MM.1S (cell line): ENCODE measurements around the gene FAM83B.
"Not testable (repeated sequence)": the region's sequence is repeated elsewhere in the genome, so short reads cannot be mapped to it uniquely, and the experiment has no call there.

ENCODE experiments used
- DNase-seq: peaks from one replicate; pipeline ENCODE4 v3.0.0-alpha.2; 2015
- H2AFZ ChIP-seq: fragments of 300-600 bp; sonication (generic); 2 replicates; pipeline ENCODE4 v1.6.0; 2016; ENCODE audit warnings: antibody characterized with exemption, low read length
- H3F3A ChIP-seq: fragments of 300-600 bp; sonication (generic); 2 replicates; pipeline ENCODE4 v1.6.1; 2016; ENCODE audit warnings: mild to moderate bottlenecking, antibody characterized with exemption, low read length, moderate library complexity, mixed read lengths; ENCODE audit not compliant: insufficient read depth
- H3K27ac ChIP-seq: fragments of 300-600 bp; sonication (generic); 2 replicates; pipeline ENCODE4 v1.5.1; 2016; ENCODE audit warnings: mild to moderate bottlenecking, low read length
- H3K27me3 ChIP-seq: fragments of 300-600 bp; sonication (generic); replicated peaks from 2 replicates; pipeline ENCODE4 v1.6.0; 2016; ENCODE audit warnings: low read length; ENCODE audit not compliant: insufficient read depth
- H3K36me3 ChIP-seq: fragments of 300-600 bp; sonication (generic); replicated peaks from 2 replicates; pipeline ENCODE4 v1.6.1; 2016; ENCODE audit warnings: mild to moderate bottlenecking, low read length, mixed read lengths; ENCODE audit not compliant: insufficient read depth
- H3K4me1 ChIP-seq: fragments of 300-600 bp; sonication (generic); 2 replicates; pipeline ENCODE4 v1.6.1; 2016; ENCODE audit warnings: low read length, mixed read lengths
- H3K4me2 ChIP-seq: fragments of 300-600 bp; sonication (generic); 2 replicates; pipeline ENCODE4 v1.6.0; 2016; ENCODE audit warnings: low read depth, low read length
- H3K4me3 ChIP-seq: fragments of 300-600 bp; sonication (generic); 2 replicates; pipeline ENCODE4 v1.5.1; 2016; ENCODE audit warnings: low read length, mixed read lengths
- H3K79me2 ChIP-seq: fragments of 300-600 bp; sonication (generic); 2 replicates; pipeline ENCODE4 v1.6.1; 2016; ENCODE audit warnings: mixed run types, low read length, mixed read lengths
- H3K9ac ChIP-seq: fragments of 300-600 bp; sonication (generic); 2 replicates; pipeline ENCODE4 v1.6.1; 2016; ENCODE audit warnings: low read length, mixed read lengths
- H3K9me2 ChIP-seq: fragments of 300-600 bp; sonication (generic); replicated peaks from 2 replicates; pipeline ENCODE4 v1.6.1; 2016; ENCODE audit warnings: mild to moderate bottlenecking, low read length, mixed read lengths; ENCODE audit not compliant: insufficient read depth
- H3K9me3 ChIP-seq: fragments of 300-600 bp; sonication (generic); replicated peaks from 2 replicates; pipeline ENCODE4 v1.6.1; 2016; ENCODE audit warnings: mild to moderate bottlenecking, low read length, mixed read lengths; ENCODE audit not compliant: insufficient read depth
- H4K20me1 ChIP-seq: fragments of 300-600 bp; sonication (generic); 2 replicates; pipeline ENCODE4 v1.6.1; 2016; ENCODE audit warnings: mild to moderate bottlenecking, low read length, moderate library complexity, mixed read lengths; ENCODE audit not compliant: insufficient read depth
- EZH2 ChIP-seq: fragments of 300-600 bp; sonication (generic); optimal IDR thresholded peaks from 2 replicates; pipeline ENCODE3; 2017; ENCODE audit warnings: low read depth, mild to moderate bottlenecking, antibody characterized with exemption, low read length, mixed read lengths
- EZH2phosphoT487 ChIP-seq: fragments of 300-600 bp; sonication (generic); IDR thresholded peaks from 2 replicates; pipeline ENCODE4 v1.6.1; 2018; ENCODE audit warnings: antibody characterized with exemption, low read length
- TF ChIP-seq, protein P1 (sequence below): fragments of 300-600 bp; sonication (generic); IDR thresholded peaks from 2 replicates; pipeline ENCODE4 v1.5.1; 2016; ENCODE audit warnings: antibody characterized with exemption, low read length, mixed read lengths

Gene FAM83B

DNA sequence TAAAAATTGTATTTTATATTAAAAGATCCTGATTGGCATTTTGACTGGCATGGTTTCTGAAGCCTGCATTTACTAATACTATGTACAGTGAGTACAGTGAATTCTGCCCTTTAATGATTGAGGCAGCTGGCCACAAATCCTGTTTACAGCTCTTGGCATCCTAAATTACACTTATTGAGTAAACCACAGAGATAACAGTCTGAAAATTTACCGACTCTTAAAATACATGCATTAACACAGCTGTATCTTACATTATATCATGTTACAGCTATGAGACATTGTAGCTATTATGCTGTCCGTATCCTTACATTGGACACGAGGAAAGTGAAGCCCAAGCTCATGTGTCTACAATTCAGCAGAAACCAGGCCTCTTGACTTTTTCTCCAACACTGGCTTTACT is 90.8 kb downstream of the FAM83B start:
- Histone ChIP-seq H3K9me3 (no peaks in the 10 kb centered on the region; the same call in 1 of the 2 replicates), H3K4me1 (no peaks in the 10 kb centered on the region), H3K36me3 (no peaks in the 10 kb centered on the region), H2AFZ (no peak overlapping the region), H3K9ac (no peak overlapping the region), H3K4me2 (no peak overlapping the region), H3K79me2 (no peaks in the 10 kb centered on the region), H3F3A (no peaks in the 10 kb centered on the region), H3K27me3 (no peaks in the 10 kb centered on the region), H3K27ac (no peak overlapping the region), H3K4me3 (no peak overlapping the region), H3K9me2 (no peaks in the 10 kb centered on the region), H4K20me1 (no peaks in the 10 kb centered on the region)
- DNase-seq = no peak
- no peak for TF ChIP-seq EZH2phosphoT487
- TF ChIP-seq, protein P1, sequence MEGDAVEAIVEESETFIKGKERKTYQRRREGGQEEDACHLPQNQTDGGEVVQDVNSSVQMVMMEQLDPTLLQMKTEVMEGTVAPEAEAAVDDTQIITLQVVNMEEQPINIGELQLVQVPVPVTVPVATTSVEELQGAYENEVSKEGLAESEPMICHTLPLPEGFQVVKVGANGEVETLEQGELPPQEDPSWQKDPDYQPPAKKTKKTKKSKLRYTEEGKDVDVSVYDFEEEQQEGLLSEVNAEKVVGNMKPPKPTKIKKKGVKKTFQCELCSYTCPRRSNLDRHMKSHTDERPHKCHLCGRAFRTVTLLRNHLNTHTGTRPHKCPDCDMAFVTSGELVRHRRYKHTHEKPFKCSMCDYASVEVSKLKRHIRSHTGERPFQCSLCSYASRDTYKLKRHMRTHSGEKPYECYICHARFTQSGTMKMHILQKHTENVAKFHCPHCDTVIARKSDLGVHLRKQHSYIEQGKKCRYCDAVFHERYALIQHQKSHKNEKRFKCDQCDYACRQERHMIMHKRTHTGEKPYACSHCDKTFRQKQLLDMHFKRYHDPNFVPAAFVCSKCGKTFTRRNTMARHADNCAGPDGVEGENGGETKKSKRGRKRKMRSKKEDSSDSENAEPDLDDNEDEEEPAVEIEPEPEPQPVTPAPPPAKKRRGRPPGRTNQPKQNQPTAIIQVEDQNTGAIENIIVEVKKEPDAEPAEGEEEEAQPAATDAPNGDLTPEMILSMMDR = no peak
- TF ChIP-seq EZH2 = no peak

DNA sequence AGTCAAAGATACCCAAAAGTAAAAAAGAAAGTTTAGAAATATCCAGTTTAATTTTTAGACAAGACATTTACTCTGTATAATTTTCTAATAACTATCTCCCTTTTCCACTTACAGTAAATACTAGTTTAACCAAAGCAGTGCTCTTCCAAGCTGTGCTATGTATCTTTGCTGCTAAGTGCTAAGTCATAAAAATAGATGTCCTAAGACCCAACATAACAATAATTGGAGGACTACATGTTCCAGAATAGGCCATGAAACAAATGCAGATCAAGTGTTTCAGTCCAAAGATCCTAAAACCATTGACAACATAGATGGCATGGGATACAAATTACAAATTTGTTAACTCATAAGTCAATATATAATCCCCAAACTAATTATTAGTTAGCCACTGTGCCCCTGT is 111.1 kb downstream of the FAM83B start:
- Histone ChIP-seq H3F3A (no peaks in the 10 kb centered on the region), H3K27me3 (no peaks in the 10 kb centered on the region), H3K27ac (no peak overlapping the region), H3K9me3 (no peaks in the 10 kb centered on the region), H3K79me2 (no peaks in the 10 kb centered on the region), H3K9ac (no peak overlapping the region), H3K4me2 (no peak overlapping the region), H4K20me1 (no peaks in the 10 kb centered on the region), H3K36me3 (no peaks in the 10 kb centered on the region), H3K9me2 (no peaks in the 10 kb centered on the region), H2AFZ (peak overlapping the region; percentile 10; the same call in 1 of the 2 replicates), H3K4me3 (no peak overlapping the region), H3K4me1 (no peaks in the 10 kb centered on the region)
- DNase-seq = no peak
- TF ChIP-seq EZH2phosphoT487 = no peak

DNA sequence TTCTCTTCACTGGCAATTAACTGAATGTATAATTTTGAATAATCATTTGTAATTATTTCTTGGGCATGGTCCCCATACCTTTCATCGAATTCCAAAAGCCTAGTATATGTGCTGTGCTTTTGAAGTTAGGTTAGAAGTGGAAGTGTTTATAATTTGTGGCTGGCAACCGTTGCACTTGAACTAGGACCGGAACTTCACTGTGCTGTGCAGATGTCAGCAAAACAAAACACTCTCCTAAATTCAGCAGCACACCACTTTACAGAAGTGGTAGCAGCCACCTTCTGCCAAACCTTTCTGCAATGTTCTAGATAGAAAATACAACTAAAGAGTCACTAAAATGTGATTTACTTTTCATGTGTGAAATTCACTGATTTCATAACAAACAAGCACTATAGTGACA is 111.9 kb downstream of the FAM83B start:
- H3F3A ChIP-seq = no peaks in the 10 kb centered on the region
- H3K4me1 ChIP-seq = no peaks in the 10 kb centered on the region
- no peaks in the 10 kb centered on the region for H3K36me3 ChIP-seq
- H3K4me2 ChIP-seq = no peak overlapping the region
- H3K27me3 ChIP-seq = no peaks in the 10 kb centered on the region
- H3K79me2 ChIP-seq = no peaks in the 10 kb centered on the region
- no peak overlapping the region for H3K9ac ChIP-seq
- no peaks in the 10 kb centered on the region for H3K9me2 ChIP-seq
- no peak overlapping the region for H3K4me3 ChIP-seq
- no peaks in the 10 kb centered on the region for H3K9me3 ChIP-seq
- TF ChIP-seq EZH2 = no peak
- TF ChIP-seq EZH2phosphoT487 = no peak
- TF ChIP-seq, protein P1 = no peak
- no peaks in the 10 kb centered on the region for H4K20me1 ChIP-seq
- H3K27ac ChIP-seq = no peak overlapping the region
- peak; percentile 54 for DNase-seq
- H2AFZ ChIP-seq = peak overlapping the region; percentile 10; the same call in 1 of the 2 replicates

DNA sequence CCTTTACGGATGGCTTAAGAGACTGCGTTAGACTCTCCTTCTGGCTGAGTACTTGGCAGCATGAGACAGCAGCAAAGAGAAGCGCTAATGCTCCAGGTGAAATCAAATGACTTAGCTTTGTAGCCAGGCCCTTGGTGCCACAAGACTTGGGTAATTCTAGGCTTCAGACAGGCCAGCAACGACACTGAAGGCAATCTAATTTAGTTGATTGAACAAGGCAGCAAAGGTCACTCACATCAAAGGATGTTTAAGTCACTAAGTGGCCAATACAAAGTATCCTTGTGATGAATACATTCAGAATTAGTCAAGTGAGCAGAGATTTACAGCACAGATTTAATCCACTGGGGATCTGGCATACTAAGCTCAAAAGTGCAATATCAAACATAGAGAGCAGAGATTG is 113.2 kb downstream of the FAM83B start:
- no peak overlapping the region for H3K4me3 ChIP-seq
- no peak overlapping the region for H3K27ac ChIP-seq
- TF ChIP-seq EZH2phosphoT487 (no peak), EZH2 (no peak)
- TF ChIP-seq, protein P1 = no peak
- DNase-seq = no peak
- no peak overlapping the region for H2AFZ ChIP-seq
- H3K36me3 ChIP-seq = no peaks in the 10 kb centered on the region
- no peaks in the 10 kb centered on the region for H3K27me3 ChIP-seq
- no peaks in the 10 kb centered on the region for H3K9me2 ChIP-seq
- no peaks in the 10 kb centered on the region for H3K79me2 ChIP-seq
- H3K4me1 ChIP-seq = no peaks in the 10 kb centered on the region
- no peak overlapping the region for H3K9ac ChIP-seq
- H3K9me3 ChIP-seq = no peaks in the 10 kb centered on the region
- H3F3A ChIP-seq = no peaks in the 10 kb centered on the region
- H3K4me2 ChIP-seq = no peak overlapping the region
- no peaks in the 10 kb centered on the region for H4K20me1 ChIP-seq

DNA sequence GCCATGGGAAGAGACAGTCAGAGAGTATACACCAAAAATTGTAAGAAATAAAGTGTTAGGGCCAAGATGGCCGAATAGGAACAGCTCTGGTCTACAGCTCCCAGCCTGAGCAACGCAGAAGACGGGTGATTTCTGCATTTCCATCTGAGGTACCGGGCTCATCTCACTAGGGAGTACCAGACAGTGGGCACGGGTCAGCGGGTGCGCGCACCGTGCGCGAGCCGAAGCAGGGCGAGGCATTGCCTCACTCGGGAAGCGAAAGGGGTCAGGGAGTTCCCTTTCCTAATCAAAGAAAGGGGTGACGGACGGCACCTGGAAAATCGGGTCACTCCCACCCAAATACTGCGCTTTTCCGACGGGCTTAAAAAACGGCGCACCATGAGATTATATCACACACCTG is 114.8 kb downstream of the FAM83B start:
- not testable (repeated sequence) for H3K27me3 ChIP-seq, H3K9ac ChIP-seq, H3K79me2 ChIP-seq, H3K4me2 ChIP-seq, H3K4me1 ChIP-seq, H2AFZ ChIP-seq, H3F3A ChIP-seq, H3K9me3 ChIP-seq, H3K9me2 ChIP-seq, H3K4me3 ChIP-seq, H3K27ac ChIP-seq, DNase-seq, H3K36me3 ChIP-seq, H4K20me1 ChIP-seq
